Ovary (tissue), 3 donors: Measurements from ENCODE around the gene ADCY9.

Experiments used
- POLR2A ChIP-seq: fragments of 450-650 bp; IDR thresholded peaks from one replicate; pipeline ENCODE4 v1.6.1; 2017; ENCODE audit warnings: antibody characterized with exemption, mild to moderate bottlenecking, moderate library complexity
- TF ChIP-seq, protein P1 (sequence below), 3 donors: fragments of 450-650 bp in 2 of 3; fragments of 200-600 bp in 1 of 3; IDR thresholded peaks; one replicate each; pipeline versions ENCODE4 v1.5.1 to v1.8.0; 2016 to 2022; ENCODE audit warnings: antibody characterized with exemption in 3 of 3, mild to moderate bottlenecking in 1 of 3
- donor health status: DM: no; HTN: no; CAD: no.

DNA sequence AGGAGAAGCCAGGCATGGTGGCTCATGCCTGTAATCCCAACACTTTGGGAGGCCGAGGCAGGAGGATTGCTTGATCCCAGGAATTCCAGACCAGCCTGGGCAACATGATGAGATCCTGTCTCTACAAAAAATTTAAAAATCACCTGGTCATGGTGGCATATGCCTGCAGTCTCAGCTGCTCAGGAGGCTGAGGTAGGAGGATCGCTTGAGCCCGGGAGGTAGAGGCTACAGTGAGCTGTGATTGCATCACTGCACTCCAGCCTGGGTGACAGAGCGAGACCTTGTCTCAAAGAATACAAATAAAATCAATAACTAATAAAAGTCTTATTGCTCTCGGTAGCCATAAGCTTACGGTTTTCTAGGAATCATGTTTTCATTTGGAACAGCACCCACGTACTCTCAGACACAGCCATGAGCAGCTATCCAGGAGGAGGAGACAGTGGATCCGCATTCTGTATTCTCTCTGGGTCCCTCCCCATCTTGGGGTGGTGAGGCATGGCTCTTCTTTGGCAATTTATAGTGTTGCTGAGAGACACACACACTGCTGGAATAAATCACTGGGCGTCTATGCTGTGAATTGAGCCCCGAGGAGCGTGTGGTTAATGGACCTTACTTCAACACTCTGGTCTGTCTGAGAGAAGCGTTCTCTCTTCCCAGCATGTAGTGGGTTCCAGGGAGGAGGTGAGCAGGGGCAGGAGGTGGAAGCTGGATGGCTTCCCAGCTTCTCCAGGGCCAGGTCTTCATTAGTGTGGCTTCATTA is 8.5 kb upstream of the ADCY9 start:
- TF ChIP-seq, protein P1, sequence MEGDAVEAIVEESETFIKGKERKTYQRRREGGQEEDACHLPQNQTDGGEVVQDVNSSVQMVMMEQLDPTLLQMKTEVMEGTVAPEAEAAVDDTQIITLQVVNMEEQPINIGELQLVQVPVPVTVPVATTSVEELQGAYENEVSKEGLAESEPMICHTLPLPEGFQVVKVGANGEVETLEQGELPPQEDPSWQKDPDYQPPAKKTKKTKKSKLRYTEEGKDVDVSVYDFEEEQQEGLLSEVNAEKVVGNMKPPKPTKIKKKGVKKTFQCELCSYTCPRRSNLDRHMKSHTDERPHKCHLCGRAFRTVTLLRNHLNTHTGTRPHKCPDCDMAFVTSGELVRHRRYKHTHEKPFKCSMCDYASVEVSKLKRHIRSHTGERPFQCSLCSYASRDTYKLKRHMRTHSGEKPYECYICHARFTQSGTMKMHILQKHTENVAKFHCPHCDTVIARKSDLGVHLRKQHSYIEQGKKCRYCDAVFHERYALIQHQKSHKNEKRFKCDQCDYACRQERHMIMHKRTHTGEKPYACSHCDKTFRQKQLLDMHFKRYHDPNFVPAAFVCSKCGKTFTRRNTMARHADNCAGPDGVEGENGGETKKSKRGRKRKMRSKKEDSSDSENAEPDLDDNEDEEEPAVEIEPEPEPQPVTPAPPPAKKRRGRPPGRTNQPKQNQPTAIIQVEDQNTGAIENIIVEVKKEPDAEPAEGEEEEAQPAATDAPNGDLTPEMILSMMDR (IDR thresholded peaks at IDR 0.05): no peak
- no peak for TF ChIP-seq POLR2A
